ENCODE results near the gene DUSP28.

DNA sequence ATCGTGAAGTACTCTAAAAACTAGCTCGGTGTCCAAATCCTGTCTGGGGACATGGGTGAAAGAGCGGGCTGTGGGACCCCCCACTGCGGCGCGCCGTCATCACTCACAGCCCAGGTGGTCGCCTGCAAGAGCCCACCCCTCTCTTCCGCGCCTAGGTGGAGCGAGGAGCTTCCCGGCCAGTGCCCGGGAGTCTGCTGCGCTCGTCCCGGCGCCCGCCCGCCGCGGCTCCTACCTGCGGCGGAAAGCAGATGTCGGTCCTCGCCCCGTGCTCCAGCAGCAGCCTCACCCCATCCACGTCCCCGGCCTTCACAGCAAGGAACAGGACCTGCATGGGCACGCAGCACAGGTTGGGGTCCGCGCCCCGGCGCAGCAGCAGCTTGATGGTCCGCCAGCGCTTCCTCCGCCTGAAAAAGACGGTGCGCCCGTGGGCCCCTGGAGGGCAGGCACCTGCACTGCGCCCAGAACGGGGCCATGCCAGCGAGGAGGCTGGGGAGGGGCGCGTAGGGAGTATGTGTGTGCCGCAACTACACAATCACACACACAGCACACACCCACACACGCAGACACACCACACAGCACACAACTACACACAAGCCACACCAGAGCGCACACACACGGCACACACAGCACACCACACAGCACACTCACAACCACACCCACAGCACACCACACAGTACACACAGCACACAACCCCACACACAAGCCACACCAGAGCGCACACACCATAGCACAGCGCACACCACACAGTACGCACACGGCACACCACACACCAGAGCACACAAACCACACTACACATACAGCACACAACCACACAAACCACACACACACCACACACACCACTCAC is 39.8 kb upstream of the DUSP28 start:
- TF ChIP-seq, protein P1, sequence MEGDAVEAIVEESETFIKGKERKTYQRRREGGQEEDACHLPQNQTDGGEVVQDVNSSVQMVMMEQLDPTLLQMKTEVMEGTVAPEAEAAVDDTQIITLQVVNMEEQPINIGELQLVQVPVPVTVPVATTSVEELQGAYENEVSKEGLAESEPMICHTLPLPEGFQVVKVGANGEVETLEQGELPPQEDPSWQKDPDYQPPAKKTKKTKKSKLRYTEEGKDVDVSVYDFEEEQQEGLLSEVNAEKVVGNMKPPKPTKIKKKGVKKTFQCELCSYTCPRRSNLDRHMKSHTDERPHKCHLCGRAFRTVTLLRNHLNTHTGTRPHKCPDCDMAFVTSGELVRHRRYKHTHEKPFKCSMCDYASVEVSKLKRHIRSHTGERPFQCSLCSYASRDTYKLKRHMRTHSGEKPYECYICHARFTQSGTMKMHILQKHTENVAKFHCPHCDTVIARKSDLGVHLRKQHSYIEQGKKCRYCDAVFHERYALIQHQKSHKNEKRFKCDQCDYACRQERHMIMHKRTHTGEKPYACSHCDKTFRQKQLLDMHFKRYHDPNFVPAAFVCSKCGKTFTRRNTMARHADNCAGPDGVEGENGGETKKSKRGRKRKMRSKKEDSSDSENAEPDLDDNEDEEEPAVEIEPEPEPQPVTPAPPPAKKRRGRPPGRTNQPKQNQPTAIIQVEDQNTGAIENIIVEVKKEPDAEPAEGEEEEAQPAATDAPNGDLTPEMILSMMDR (IDR thresholded peaks at IDR 0.05; ENCODE audit: low read length): no peak
- TF ChIP-seq EZH2 (IDR thresholded peaks at IDR 0.05; ENCODE audit: borderline replicate concordance, low read length): no peak

All from OCI-LY1 (cell line).